AG04449 (cell line): ENCODE measurements around the gene AGBL4.

ENCODE experiments used
- CTCF ChIA-PET: fragments of 350-600 bp; formaldehyde crosslinking; extraction: SDS; loops from one replicate; lab custom pipeline; 2021; ENCODE audit warnings: antibody characterized with exemption; lab: Yijun Ruan, JAX
- POLR2A ChIA-PET: fragments of 400-600, 350-600 bp; formaldehyde crosslinking; extraction: SDS; loops from one replicate; lab custom pipeline; 2020; ENCODE audit warnings: antibody characterized with exemption, inconsistent platforms; lab: Yijun Ruan, JAX
- DNase-seq: peaks from one replicate; pipeline ENCODE4 v3.0.0-alpha.2; 2010; ENCODE audit warnings: low read depth, low spot score
- H3K4me3 ChIP-seq: 2 replicates; pipeline ENCODE4 v1.5.1; 2011; ENCODE audit warnings: low read depth, mild to moderate bottlenecking, control low read depth, low read length
- TF ChIP-seq, protein P1 (sequence below): IDR thresholded peaks from one replicate; pipeline ENCODE4 v1.5.1; 2011; ENCODE audit warnings: mild to moderate bottlenecking, moderate library complexity, low read length, control low read depth, inconsistent platforms; ENCODE audit not compliant: insufficient read depth; ENCODE audit errors: missing control alignments

The AGBL4 gene

DNA sequence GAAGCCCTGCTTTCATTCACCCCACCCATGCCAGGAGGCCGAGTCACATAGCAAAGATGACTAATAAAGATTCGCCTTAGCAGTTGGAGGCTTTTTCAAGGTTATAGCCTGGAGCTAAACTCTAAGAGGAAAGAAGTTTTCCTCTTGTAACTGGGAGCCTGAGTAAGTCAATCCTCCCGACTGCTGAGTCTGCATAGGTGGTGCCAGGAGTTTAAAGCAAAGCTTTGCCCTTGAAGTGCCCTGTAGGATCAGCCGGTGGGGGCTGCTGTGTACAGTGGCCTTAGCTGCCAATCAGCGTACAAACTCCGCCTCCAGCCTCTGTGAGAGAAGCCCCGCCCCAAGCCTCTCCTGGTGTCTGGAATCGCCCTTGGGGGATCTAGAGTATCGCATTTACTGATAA is 1404.2 kb downstream of the AGBL4 start:
- CTCF ChIA-PET = no interaction called here
- TF ChIP-seq, protein P1, sequence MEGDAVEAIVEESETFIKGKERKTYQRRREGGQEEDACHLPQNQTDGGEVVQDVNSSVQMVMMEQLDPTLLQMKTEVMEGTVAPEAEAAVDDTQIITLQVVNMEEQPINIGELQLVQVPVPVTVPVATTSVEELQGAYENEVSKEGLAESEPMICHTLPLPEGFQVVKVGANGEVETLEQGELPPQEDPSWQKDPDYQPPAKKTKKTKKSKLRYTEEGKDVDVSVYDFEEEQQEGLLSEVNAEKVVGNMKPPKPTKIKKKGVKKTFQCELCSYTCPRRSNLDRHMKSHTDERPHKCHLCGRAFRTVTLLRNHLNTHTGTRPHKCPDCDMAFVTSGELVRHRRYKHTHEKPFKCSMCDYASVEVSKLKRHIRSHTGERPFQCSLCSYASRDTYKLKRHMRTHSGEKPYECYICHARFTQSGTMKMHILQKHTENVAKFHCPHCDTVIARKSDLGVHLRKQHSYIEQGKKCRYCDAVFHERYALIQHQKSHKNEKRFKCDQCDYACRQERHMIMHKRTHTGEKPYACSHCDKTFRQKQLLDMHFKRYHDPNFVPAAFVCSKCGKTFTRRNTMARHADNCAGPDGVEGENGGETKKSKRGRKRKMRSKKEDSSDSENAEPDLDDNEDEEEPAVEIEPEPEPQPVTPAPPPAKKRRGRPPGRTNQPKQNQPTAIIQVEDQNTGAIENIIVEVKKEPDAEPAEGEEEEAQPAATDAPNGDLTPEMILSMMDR = no peak
- no peak for DNase-seq
- POLR2A ChIA-PET = no interaction called here
- H3K4me3 ChIP-seq = no peak overlapping the region

- DNase-seq = no peak
- POLR2A ChIA-PET = no interaction called here
- CTCF ChIA-PET = no interaction called here
- H3K4me3 ChIP-seq = no peak overlapping the region
- TF ChIP-seq, protein P1 = no peak
These were observed 1406.5 kb downstream of the AGBL4 start for GRCh38 chr1:48617252-48617651.

DNA sequence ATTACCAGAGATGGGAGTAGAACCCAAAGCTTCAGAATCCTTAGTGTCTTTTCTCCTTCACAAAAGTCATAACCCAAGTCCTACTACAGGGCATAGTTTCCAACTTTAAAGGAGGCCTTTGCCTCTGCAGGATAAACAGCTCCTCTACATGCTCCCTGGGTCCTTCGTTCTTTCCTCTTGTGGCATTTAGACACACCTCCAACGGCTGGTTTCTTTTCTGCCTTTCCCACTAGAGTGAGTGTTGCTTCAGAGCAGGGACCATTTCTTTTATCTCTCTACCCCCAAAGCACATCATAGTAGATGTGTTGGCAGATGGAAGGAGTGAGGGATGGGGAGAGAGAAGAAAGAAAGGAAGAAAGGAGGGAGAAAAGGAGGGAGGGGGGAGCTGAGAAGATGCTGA is 1407.0 kb downstream of the AGBL4 start:
- TF ChIP-seq, protein P1 = no peak
- H3K4me3 ChIP-seq = no peak overlapping the region
- DNase-seq = no peak
- POLR2A ChIA-PET = no interaction called here
- CTCF ChIA-PET = no interaction called here

DNA sequence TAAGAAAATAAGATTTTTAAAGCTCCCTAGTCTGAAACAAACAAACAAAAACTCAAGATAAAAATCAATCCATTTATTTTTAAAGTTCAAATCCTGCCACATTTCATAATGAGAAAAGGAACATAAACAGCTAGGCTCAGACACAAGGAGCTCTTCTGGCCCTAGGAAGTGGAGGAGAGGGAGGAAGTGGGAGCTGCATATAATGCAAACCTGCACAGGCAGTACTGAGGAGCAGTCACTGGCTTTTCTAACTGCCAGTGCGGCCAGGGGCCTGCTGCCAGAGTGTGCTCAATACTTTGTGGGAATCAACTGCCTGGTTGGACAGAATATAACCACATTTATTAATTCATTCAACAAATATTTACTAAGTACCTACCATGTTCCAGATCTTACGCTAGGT is 1411.9 kb downstream of the AGBL4 start:
- TF ChIP-seq, protein P1 = no peak
- ChIA-PET CTCF (no interaction called here), POLR2A (no interaction called here)
- no peak overlapping the region for H3K4me3 ChIP-seq
- no peak for DNase-seq

DNA sequence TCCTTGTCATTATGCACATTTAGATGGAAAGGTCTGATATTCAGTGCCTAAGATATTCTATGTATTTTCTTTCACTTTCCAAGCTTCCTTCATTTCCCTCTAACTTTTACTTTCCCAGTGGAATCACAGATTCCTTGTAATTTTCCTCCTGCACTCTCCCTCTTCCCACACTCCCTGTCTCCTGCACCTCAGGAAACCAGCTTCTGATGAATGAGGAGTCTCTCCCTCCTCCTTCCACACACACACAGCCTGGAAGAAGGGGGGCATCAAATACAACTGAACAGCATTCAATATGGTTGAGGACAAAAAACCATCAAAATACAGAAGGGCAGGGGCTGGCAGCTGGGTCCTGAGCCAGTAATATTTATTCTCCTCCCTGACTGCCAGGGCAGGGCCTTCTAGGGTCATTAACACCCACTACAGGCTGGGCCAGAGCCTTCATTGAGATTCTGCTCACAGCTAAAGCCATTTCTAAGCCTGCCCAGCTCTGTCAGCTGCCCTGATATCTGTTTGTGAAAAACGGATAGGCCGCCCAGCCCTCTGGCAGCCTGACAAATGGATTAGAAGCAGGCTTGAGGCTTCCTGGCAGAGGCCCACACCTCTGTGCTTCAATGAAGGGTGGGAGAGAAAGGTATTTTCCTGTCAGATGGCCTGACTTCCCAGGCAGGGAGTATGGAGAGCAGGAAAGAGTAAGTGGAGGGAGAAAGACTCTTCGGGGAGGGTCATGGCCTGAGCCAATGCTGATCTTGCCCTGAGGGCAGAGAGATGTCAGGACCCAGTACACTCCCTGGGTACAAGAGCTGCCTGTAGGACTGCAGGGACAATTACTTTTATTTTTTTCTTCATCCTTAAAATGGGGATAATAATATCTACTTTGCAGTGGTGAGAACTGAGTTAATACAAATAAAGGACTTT is 1412.9 kb downstream of the AGBL4 start:
- CTCF ChIA-PET = no interaction called here
- TF ChIP-seq, protein P1 = no peak
- DNase-seq = no peak
- POLR2A ChIA-PET = no interaction called here
- H3K4me3 ChIP-seq = no peak overlapping the region

DNA sequence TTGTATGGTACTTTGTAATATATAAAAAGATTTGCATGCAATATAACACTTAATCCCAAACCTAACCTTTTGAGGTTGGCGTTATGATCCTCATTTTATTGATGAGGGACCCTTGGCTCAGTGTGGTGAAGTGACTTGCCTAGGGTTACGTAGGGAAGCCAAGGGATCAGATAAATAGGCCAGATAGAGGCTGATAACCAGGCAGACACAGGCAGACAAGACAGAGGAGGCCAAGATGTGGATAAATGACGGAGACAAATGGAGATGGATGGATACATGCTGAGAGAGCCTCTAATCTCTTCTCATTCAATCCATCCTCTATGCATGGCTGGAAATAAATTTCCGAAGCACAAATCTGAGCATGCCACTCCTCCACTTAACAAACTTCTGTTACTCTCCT is 1414.9 kb downstream of the AGBL4 start:
- no peak for DNase-seq
- H3K4me3 ChIP-seq = no peak overlapping the region
- TF ChIP-seq, protein P1 = no peak
- CTCF ChIA-PET = no interaction called here
- POLR2A ChIA-PET = no interaction called here
